ENCODE data around the gene B3GNT3. TPM values are rescaled to one million over a fixed set of nuclear protein-coding genes. Genes with fewer than 3 reads are reported as not detected.

The B3GNT3 gene
- total and polyA plus RNA-seq, 2 experiments from 2014 or later, result not detected

DNA sequence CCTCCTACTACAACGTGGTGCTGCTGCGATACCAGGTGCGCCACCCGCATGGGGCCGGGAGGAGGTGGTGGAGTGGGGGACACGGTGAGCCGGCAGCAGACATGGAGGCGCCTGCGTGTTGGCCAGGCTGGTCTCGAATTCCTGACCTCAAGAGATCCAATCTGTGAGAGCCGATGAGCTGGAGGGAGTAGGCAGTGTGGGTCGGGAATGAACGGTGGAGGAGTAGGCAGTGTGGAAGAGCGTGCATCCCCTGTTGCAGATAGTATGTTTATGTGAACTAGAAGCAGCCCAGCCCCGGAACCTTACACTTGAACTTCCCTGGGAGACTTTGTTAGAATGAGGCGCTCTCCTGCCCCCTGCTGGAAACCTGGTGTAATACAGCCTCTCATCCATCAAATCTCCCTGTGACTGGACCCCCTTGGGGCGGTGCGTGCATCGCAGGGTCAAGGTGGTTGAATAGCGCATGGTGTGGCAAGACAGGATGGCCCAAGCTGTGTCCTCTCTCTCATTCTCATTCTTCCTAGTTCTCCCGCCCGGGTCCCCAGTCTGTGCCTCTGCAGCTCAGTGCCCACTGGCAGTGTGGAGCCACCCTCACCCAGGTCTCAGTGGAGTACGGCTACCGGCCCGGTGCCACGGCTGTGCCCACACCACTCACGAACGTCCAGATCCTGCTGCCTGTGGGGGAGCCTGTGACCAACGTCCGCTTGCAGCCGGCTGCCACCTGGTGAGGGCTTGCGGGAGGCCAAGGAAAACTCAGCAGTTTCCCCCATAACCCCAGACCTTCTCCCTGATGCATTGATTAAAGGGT, 10.5 kb upstream of the B3GNT3 start:
- H3K4me3 ChIP-seq, result no peak overlapping the region
- no peaks in the 10 kb centered on the region for H3F3A ChIP-seq (ENCODE audit: insufficient read depth)
- no peaks in the 10 kb centered on the region for H4K20me1 ChIP-seq (ENCODE audit: insufficient read depth)
- peak overlapping the region; percentile 52 for H2AFZ ChIP-seq
- H3K4me1 ChIP-seq (ENCODE audit: insufficient read depth), result no peaks in the 10 kb centered on the region
- H3K9ac ChIP-seq, result no peak overlapping the region
- no peaks in the 10 kb centered on the region for H3K79me2 ChIP-seq (ENCODE audit: insufficient read depth)
- no peaks in the 10 kb centered on the region for H3K9me2 ChIP-seq (ENCODE audit: insufficient read depth)
- H3K27ac ChIP-seq, result no peak overlapping the region
- H3K9me3 ChIP-seq (ENCODE audit: low read depth), result no peaks in the 10 kb centered on the region
- no peak overlapping the region for H3K4me2 ChIP-seq (ENCODE audit: unreplicated experiment)
- DNase-seq, result peak; percentile 72
- 42 to 43% methylated on average over 32 of the region's 32 CpGs for WGBS, 2 experiments (ENCODE audit: low coverage in 1 of 2, low lambda C conversion rate in 2 of 2, missing lambda C conversion rate in 2 of 2)
- no peaks in the 10 kb centered on the region for H3K36me3 ChIP-seq (ENCODE audit: low read depth)
- in situ Hi-C loops (cut with MboI), result no loop called here
- TF ChIP-seq EZH2phosphoT487 (IDR thresholded peaks at IDR 0.05; ENCODE audit: insufficient read depth, low read depth) (no peak), EZH2 (IDR thresholded peaks at IDR 0.05; ENCODE audit: insufficient read depth, poor library complexity, severe bottlenecking) (no peak)
- H3K27me3 ChIP-seq (replicated peaks; ENCODE audit: insufficient read depth), result no peaks in the 10 kb centered on the region

DNA sequence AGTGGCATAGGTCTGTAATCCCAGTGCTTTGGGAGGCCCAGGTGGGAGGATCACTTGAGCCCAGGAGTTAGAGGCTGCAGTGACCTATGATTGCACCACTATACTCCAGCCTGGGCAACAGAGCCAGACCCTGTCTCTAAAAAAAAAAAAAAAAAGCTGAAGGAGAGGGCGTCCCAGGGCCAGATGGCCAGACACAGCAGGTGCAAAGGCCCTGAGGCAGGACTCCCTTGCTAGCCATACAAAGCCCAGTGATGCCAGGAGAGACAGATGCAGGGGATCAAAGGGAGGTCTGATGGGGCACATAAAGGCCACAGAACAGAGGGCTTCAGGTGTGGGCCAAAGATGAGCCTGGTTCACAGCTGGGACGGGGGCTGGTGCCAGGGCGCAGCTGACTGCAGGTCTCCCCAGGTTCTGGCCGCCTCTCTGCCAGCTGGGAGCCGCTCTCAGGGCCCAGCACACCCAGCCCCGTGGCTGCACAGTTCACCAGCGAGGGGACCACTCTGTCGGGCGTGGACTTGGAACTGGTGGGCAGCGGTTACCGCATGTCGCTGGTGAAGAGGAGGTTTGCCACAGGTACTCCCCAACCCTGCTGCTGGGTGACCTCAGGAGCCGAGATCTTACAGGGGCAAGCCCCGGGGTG, 7.5 kb upstream of the B3GNT3 start:
- in situ Hi-C loops (cut with MboI), result no loop called here
- Histone ChIP-seq H3K4me1 (ENCODE audit: insufficient read depth) (no peaks in the 10 kb centered on the region), H3K27me3 (replicated peaks; ENCODE audit: insufficient read depth) (no peaks in the 10 kb centered on the region), H2AFZ (no peak overlapping the region), H3F3A (ENCODE audit: insufficient read depth) (no peaks in the 10 kb centered on the region), H3K9me2 (ENCODE audit: insufficient read depth) (no peaks in the 10 kb centered on the region), H3K4me2 (ENCODE audit: unreplicated experiment) (no peak overlapping the region), H3K27ac (no peak overlapping the region), H3K4me3 (no peak overlapping the region), H3K79me2 (ENCODE audit: insufficient read depth) (no peaks in the 10 kb centered on the region), H3K9ac (no peak overlapping the region), H3K9me3 (ENCODE audit: low read depth) (no peaks in the 10 kb centered on the region), H3K36me3 (ENCODE audit: low read depth) (no peaks in the 10 kb centered on the region), H4K20me1 (ENCODE audit: insufficient read depth) (no peaks in the 10 kb centered on the region)
- 81 to 84% methylated on average over 12 to 14 of the region's 14 CpGs for WGBS, 2 experiments (ENCODE audit: low coverage in 1 of 2, low lambda C conversion rate in 2 of 2, missing lambda C conversion rate in 2 of 2)
- TF ChIP-seq EZH2 (IDR thresholded peaks at IDR 0.05; ENCODE audit: insufficient read depth, poor library complexity, severe bottlenecking), result no peak
- TF ChIP-seq EZH2phosphoT487 (IDR thresholded peaks at IDR 0.05; ENCODE audit: insufficient read depth, low read depth), result no peak
- no peak for DNase-seq

DNA sequence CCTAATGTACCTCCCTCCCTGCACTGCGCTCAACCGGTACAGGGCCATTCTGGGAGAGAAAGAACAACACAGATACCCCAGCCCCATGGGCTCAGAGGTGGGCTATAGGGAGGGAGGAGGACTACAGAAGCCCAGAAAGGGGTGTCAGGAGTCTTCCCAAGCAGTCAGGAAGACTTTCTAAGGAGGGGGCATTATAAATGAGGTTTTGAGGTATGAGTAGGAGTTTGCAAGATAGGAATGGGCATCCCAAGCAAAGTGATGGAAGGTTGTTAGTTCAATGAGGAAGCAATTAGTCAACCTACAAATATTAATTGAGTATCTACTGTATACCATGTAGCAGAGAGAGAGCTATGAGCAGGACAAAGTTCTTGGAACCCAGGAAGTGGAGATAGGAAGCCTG, 6.3 kb upstream of the B3GNT3 start:
- no peaks in the 10 kb centered on the region for H3K36me3 ChIP-seq (ENCODE audit: low read depth)
- H3K4me3 ChIP-seq, result no peak overlapping the region
- no peaks in the 10 kb centered on the region for H3K9me3 ChIP-seq (ENCODE audit: low read depth)
- no peak overlapping the region for H2AFZ ChIP-seq
- H3F3A ChIP-seq (ENCODE audit: insufficient read depth), result no peaks in the 10 kb centered on the region
- H3K9me2 ChIP-seq (ENCODE audit: insufficient read depth), result no peaks in the 10 kb centered on the region
- in situ Hi-C loops (cut with MboI), result no loop called here
- no peak overlapping the region for H3K9ac ChIP-seq
- H3K4me2 ChIP-seq (ENCODE audit: unreplicated experiment), result no peak overlapping the region
- TF ChIP-seq EZH2phosphoT487 (IDR thresholded peaks at IDR 0.05; ENCODE audit: insufficient read depth, low read depth) (no peak), EZH2 (IDR thresholded peaks at IDR 0.05; ENCODE audit: insufficient read depth, poor library complexity, severe bottlenecking) (no peak)
- no peak for DNase-seq
- no peak overlapping the region for H3K27ac ChIP-seq
- H3K79me2 ChIP-seq (ENCODE audit: insufficient read depth), result no peaks in the 10 kb centered on the region
- no peaks in the 10 kb centered on the region for H4K20me1 ChIP-seq (ENCODE audit: insufficient read depth)
- no peaks in the 10 kb centered on the region for H3K4me1 ChIP-seq (ENCODE audit: insufficient read depth)
- peaks cover 3% of the 10 kb centered on the region; the same call in 1 of the 2 replicates for H3K27me3 ChIP-seq (replicated peaks; ENCODE audit: insufficient read depth)
- WGBS, 2 experiments (ENCODE audit: low coverage in 1 of 2, low lambda C conversion rate in 2 of 2, missing lambda C conversion rate in 2 of 2), result 95 to 100% methylated on average over 2 of the region's 2 CpGs

DNA sequence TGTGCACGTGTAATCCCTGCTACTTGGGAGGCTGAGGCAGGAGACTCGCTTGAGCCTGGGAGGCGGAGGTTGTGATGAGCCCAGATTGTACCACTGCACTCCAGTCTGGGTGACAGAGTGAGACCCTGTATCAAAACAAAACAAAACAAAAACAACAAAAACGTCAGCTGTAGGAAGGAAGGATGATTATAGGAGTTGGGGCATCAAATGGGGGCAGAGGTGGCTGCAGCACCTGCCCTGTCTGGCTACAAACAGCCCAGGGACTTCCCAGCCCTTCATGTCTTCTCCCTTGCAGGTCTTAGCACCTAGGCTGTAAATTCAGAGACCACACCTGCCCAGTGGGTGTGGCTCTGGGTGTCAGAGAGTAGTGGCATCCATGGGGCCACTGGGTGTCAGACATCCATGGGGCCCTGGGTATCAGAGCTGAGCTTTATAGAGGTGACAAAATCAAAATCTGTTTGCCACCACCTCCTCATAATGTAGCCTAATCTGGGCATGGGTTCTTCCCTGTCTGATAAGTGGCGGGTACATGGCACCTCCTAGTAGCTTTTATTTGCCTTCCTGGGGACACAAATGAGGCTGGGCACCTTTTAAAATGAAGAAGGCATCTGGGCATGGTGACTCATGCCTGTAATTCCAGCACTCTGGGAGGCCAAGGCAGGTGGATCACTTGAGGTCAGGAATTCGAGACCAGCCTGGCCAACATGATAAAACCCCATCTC, 4.7 kb upstream of the B3GNT3 start:
- no peaks in the 10 kb centered on the region for H3K4me1 ChIP-seq (ENCODE audit: insufficient read depth)
- TF ChIP-seq EZH2 (IDR thresholded peaks at IDR 0.05; ENCODE audit: insufficient read depth, poor library complexity, severe bottlenecking) (no peak), EZH2phosphoT487 (IDR thresholded peaks at IDR 0.05; ENCODE audit: insufficient read depth, low read depth) (no peak)
- no peaks in the 10 kb centered on the region for H3F3A ChIP-seq (ENCODE audit: insufficient read depth)
- WGBS, 2 experiments (ENCODE audit: low coverage in 1 of 2, low lambda C conversion rate in 2 of 2, missing lambda C conversion rate in 2 of 2), result 56 to 59% methylated on average over 6 of the region's 6 CpGs
- no peak overlapping the region for H3K4me3 ChIP-seq
- no peak overlapping the region for H3K27ac ChIP-seq
- H3K27me3 ChIP-seq (replicated peaks; ENCODE audit: insufficient read depth), result peaks cover 18% of the 10 kb centered on the region
- no peak overlapping the region for H2AFZ ChIP-seq
- in situ Hi-C loops (cut with MboI), result no loop called here
- no peaks in the 10 kb centered on the region for H4K20me1 ChIP-seq (ENCODE audit: insufficient read depth)
- no peaks in the 10 kb centered on the region for H3K9me3 ChIP-seq (ENCODE audit: low read depth)
- no peaks in the 10 kb centered on the region for H3K79me2 ChIP-seq (ENCODE audit: insufficient read depth)
- no peaks in the 10 kb centered on the region for H3K36me3 ChIP-seq (ENCODE audit: low read depth)
- DNase-seq, result no peak
- H3K4me2 ChIP-seq (ENCODE audit: unreplicated experiment), result no peak overlapping the region
- no peaks in the 10 kb centered on the region for H3K9me2 ChIP-seq (ENCODE audit: insufficient read depth)
- H3K9ac ChIP-seq, result no peak overlapping the region
